ENCODE data around the gene PRUNE2. TPM values are rescaled to one million over a fixed set of nuclear protein-coding genes. Genes with fewer than 3 reads are reported as not detected.

The PRUNE2 gene
- total RNA-seq, 1 experiment from 2014 or later, result 0.48 TPM

GRCh38 chr9:76911971-76912370, 6.1 kb upstream of the PRUNE2 start:
- Histone ChIP-seq H3K4me2 (ENCODE audit: low read depth, low read length, poor library complexity, severe bottlenecking) (no peak overlapping the region), H3K27ac (ENCODE audit: low read length) (no peak overlapping the region), H4K20me1 (ENCODE audit: insufficient read depth, low read depth, low read length) (no peaks in the 10 kb centered on the region), H3K4me1 (ENCODE audit: low read length) (peaks cover 4% of the 10 kb centered on the region), H3K9me2 (replicated peaks; ENCODE audit: insufficient read depth, low read length) (no peaks in the 10 kb centered on the region), H3K9me3 (ENCODE audit: low read length) (no peaks in the 10 kb centered on the region), H3K9ac (ENCODE audit: low read length) (no peak overlapping the region), H3K27me3 (ENCODE audit: low read length) (no peaks in the 10 kb centered on the region), H3K4me3 (ENCODE audit: low read length) (no peak overlapping the region), H3K79me2 (ENCODE audit: low read length) (no peaks in the 10 kb centered on the region), H2AFZ (ENCODE audit: low read length) (no peak overlapping the region), H3K36me3 (ENCODE audit: insufficient read depth, low read length) (no peaks in the 10 kb centered on the region)
- no peak for DNase-seq

- Histone ChIP-seq H3K4me1 (ENCODE audit: low read length) (peaks cover 4% of the 10 kb centered on the region), H4K20me1 (ENCODE audit: insufficient read depth, low read depth, low read length) (no peaks in the 10 kb centered on the region), H3K4me3 (ENCODE audit: low read length) (no peak overlapping the region), H3K36me3 (ENCODE audit: insufficient read depth, low read length) (no peaks in the 10 kb centered on the region), H3K4me2 (ENCODE audit: low read depth, low read length, poor library complexity, severe bottlenecking) (no peak overlapping the region), H3K27ac (ENCODE audit: low read length) (no peak overlapping the region), H3K9me3 (ENCODE audit: low read length) (no peaks in the 10 kb centered on the region), H3K9ac (ENCODE audit: low read length) (no peak overlapping the region), H3K79me2 (ENCODE audit: low read length) (no peaks in the 10 kb centered on the region), H2AFZ (ENCODE audit: low read length) (no peak overlapping the region), H3K27me3 (ENCODE audit: low read length) (no peaks in the 10 kb centered on the region), H3K9me2 (replicated peaks; ENCODE audit: insufficient read depth, low read length) (no peaks in the 10 kb centered on the region)
- no peak for DNase-seq
Measured at GRCh38 chr9:76910861-76911260, 4.9 kb upstream of the PRUNE2 start.

GRCh38 chr9:76906647-76906975, 697 bp upstream of the PRUNE2 start:
- H2AFZ ChIP-seq (ENCODE audit: low read length), result no peak overlapping the region
- no peak for DNase-seq
- H3K4me3 ChIP-seq (ENCODE audit: low read length), result no peak overlapping the region
- H3K9me3 ChIP-seq (ENCODE audit: low read length), result no peaks in the 10 kb centered on the region
- no peaks in the 10 kb centered on the region for H3K4me1 ChIP-seq (ENCODE audit: low read length)
- no peaks in the 10 kb centered on the region for H3K79me2 ChIP-seq (ENCODE audit: low read length)
- H3K4me2 ChIP-seq (ENCODE audit: low read depth, low read length, poor library complexity, severe bottlenecking), result no peak overlapping the region
- no peaks in the 10 kb centered on the region for H3K36me3 ChIP-seq (ENCODE audit: insufficient read depth, low read length)
- no peaks in the 10 kb centered on the region for H3K27me3 ChIP-seq (ENCODE audit: low read length)
- no peaks in the 10 kb centered on the region for H3K9me2 ChIP-seq (replicated peaks; ENCODE audit: insufficient read depth, low read length)
- no peak overlapping the region for H3K27ac ChIP-seq (ENCODE audit: low read length)
- no peaks in the 10 kb centered on the region for H4K20me1 ChIP-seq (ENCODE audit: insufficient read depth, low read depth, low read length)
- H3K9ac ChIP-seq (ENCODE audit: low read length), result no peak overlapping the region

GRCh38 chr9:76904661-76905457, 1.1 kb downstream of the PRUNE2 start:
- Histone ChIP-seq H3K4me1 (ENCODE audit: low read length) (no peaks in the 10 kb centered on the region), H3K36me3 (ENCODE audit: insufficient read depth, low read length) (no peaks in the 10 kb centered on the region), H3K27ac (ENCODE audit: low read length) (no peak overlapping the region), H3K4me3 (ENCODE audit: low read length) (no peak overlapping the region), H3K9me3 (ENCODE audit: low read length) (no peaks in the 10 kb centered on the region), H3K4me2 (ENCODE audit: low read depth, low read length, poor library complexity, severe bottlenecking) (no peak overlapping the region), H3K79me2 (ENCODE audit: low read length) (no peaks in the 10 kb centered on the region), H3K9me2 (replicated peaks; ENCODE audit: insufficient read depth, low read length) (no peaks in the 10 kb centered on the region), H4K20me1 (ENCODE audit: insufficient read depth, low read depth, low read length) (no peaks in the 10 kb centered on the region), H3K9ac (ENCODE audit: low read length) (no peak overlapping the region), H2AFZ (ENCODE audit: low read length) (no peak overlapping the region), H3K27me3 (ENCODE audit: low read length) (no peaks in the 10 kb centered on the region)
- no peak for DNase-seq

GRCh38 chr9:76902395-76902794, 3.5 kb downstream of the PRUNE2 start:
- no peak for DNase-seq
- Histone ChIP-seq H3K79me2 (ENCODE audit: low read length) (no peaks in the 10 kb centered on the region), H2AFZ (ENCODE audit: low read length) (no peak overlapping the region), H3K4me3 (ENCODE audit: low read length) (no peak overlapping the region), H3K27ac (ENCODE audit: low read length) (no peak overlapping the region), H3K4me2 (ENCODE audit: low read depth, low read length, poor library complexity, severe bottlenecking) (no peak overlapping the region), H3K9ac (ENCODE audit: low read length) (no peak overlapping the region), H3K27me3 (ENCODE audit: low read length) (no peaks in the 10 kb centered on the region), H3K36me3 (ENCODE audit: insufficient read depth, low read length) (no peaks in the 10 kb centered on the region), H3K9me2 (replicated peaks; ENCODE audit: insufficient read depth, low read length) (no peaks in the 10 kb centered on the region), H3K9me3 (ENCODE audit: low read length) (no peaks in the 10 kb centered on the region), H4K20me1 (ENCODE audit: insufficient read depth, low read depth, low read length) (no peaks in the 10 kb centered on the region), H3K4me1 (ENCODE audit: low read length) (no peaks in the 10 kb centered on the region)

GRCh38 chr9:76901801-76902200, 4.1 kb downstream of the PRUNE2 start:
- Histone ChIP-seq H2AFZ (ENCODE audit: low read length) (no peak overlapping the region), H3K9me3 (ENCODE audit: low read length) (no peaks in the 10 kb centered on the region), H4K20me1 (ENCODE audit: insufficient read depth, low read depth, low read length) (no peaks in the 10 kb centered on the region), H3K36me3 (ENCODE audit: insufficient read depth, low read length) (no peaks in the 10 kb centered on the region), H3K4me2 (ENCODE audit: low read depth, low read length, poor library complexity, severe bottlenecking) (no peak overlapping the region), H3K9ac (ENCODE audit: low read length) (no peak overlapping the region), H3K9me2 (replicated peaks; ENCODE audit: insufficient read depth, low read length) (no peaks in the 10 kb centered on the region), H3K27me3 (ENCODE audit: low read length) (no peaks in the 10 kb centered on the region), H3K4me1 (ENCODE audit: low read length) (no peaks in the 10 kb centered on the region), H3K79me2 (ENCODE audit: low read length) (no peaks in the 10 kb centered on the region), H3K4me3 (ENCODE audit: low read length) (no peak overlapping the region), H3K27ac (ENCODE audit: low read length) (no peak overlapping the region)
- DNase-seq, result no peak

GRCh38 chr9:76900884-76901440, 5.0 kb downstream of the PRUNE2 start:
- Histone ChIP-seq H3K4me3 (ENCODE audit: low read length) (no peak overlapping the region), H3K9me2 (replicated peaks; ENCODE audit: insufficient read depth, low read length) (no peaks in the 10 kb centered on the region), H2AFZ (ENCODE audit: low read length) (no peak overlapping the region), H3K27me3 (ENCODE audit: low read length) (no peaks in the 10 kb centered on the region), H3K4me2 (ENCODE audit: low read depth, low read length, poor library complexity, severe bottlenecking) (no peak overlapping the region), H3K9me3 (ENCODE audit: low read length) (no peaks in the 10 kb centered on the region), H3K9ac (ENCODE audit: low read length) (no peak overlapping the region), H3K27ac (ENCODE audit: low read length) (no peak overlapping the region), H3K79me2 (ENCODE audit: low read length) (no peaks in the 10 kb centered on the region), H4K20me1 (ENCODE audit: insufficient read depth, low read depth, low read length) (no peaks in the 10 kb centered on the region), H3K36me3 (ENCODE audit: insufficient read depth, low read length) (no peaks in the 10 kb centered on the region), H3K4me1 (ENCODE audit: low read length) (no peaks in the 10 kb centered on the region)
- no peak for DNase-seq

- no peaks in the 10 kb centered on the region for H3K9me2 ChIP-seq (replicated peaks; ENCODE audit: insufficient read depth, low read length)
- H2AFZ ChIP-seq (ENCODE audit: low read length), result no peak overlapping the region
- H3K27ac ChIP-seq (ENCODE audit: low read length), result no peak overlapping the region
- no peaks in the 10 kb centered on the region for H3K4me1 ChIP-seq (ENCODE audit: low read length)
- no peaks in the 10 kb centered on the region for H4K20me1 ChIP-seq (ENCODE audit: insufficient read depth, low read depth, low read length)
- no peaks in the 10 kb centered on the region for H3K79me2 ChIP-seq (ENCODE audit: low read length)
- no peaks in the 10 kb centered on the region for H3K9me3 ChIP-seq (ENCODE audit: low read length)
- H3K36me3 ChIP-seq (ENCODE audit: insufficient read depth, low read length), result no peaks in the 10 kb centered on the region
- no peak for DNase-seq
- no peaks in the 10 kb centered on the region for H3K27me3 ChIP-seq (ENCODE audit: low read length)
- H3K4me2 ChIP-seq (ENCODE audit: low read depth, low read length, poor library complexity, severe bottlenecking), result no peak overlapping the region
- H3K4me3 ChIP-seq (ENCODE audit: low read length), result no peak overlapping the region
- no peak overlapping the region for H3K9ac ChIP-seq (ENCODE audit: low read length)
Measured at GRCh38 chr9:76898786-76899185, 7.1 kb downstream of the PRUNE2 start.

Measured in Karpas-422 (cell line).